T-helper 2 cell treated with Interferon-gamma antibody and Interleukin-4, amounts not matched to agents 5 μg/mL and 100 μg/mL, for 36 hours (primary cell): ENCODE measurements around the gene LILRB1.
"Not testable (repeated sequence)": the region's sequence is repeated elsewhere in the genome, so short reads cannot be mapped to it uniquely, and the experiment has no call there.

Experiments
- DNase-seq: peaks from one replicate; pipeline ENCODE4 v3.0.0; 2021; ENCODE audit warnings: low spot score
- H3K27ac Mint-ChIP-seq: one replicate; pipeline ENCODE4 v1.8.0; 2021; ENCODE audit warnings: mild to moderate bottlenecking, mixed read lengths
- H3K27me3 Mint-ChIP-seq: one replicate; pipeline ENCODE4 v1.8.0; 2021; ENCODE audit warnings: low read depth, mixed read lengths
- H3K36me3 Mint-ChIP-seq: one replicate; pipeline ENCODE4 v1.8.0; 2021; ENCODE audit warnings: low read depth, mixed read lengths
- H3K4me1 Mint-ChIP-seq: one replicate; pipeline ENCODE4 v1.8.0; 2021; ENCODE audit warnings: low read depth, mixed read lengths
- H3K4me3 Mint-ChIP-seq: one replicate; pipeline ENCODE4 v1.8.0; 2022; ENCODE audit warnings: mild to moderate bottlenecking, moderate library complexity, mixed read lengths
- H3K9me3 Mint-ChIP-seq: one replicate; pipeline ENCODE4 v1.8.0; 2021; ENCODE audit warnings: mixed read lengths

Gene LILRB1

DNA sequence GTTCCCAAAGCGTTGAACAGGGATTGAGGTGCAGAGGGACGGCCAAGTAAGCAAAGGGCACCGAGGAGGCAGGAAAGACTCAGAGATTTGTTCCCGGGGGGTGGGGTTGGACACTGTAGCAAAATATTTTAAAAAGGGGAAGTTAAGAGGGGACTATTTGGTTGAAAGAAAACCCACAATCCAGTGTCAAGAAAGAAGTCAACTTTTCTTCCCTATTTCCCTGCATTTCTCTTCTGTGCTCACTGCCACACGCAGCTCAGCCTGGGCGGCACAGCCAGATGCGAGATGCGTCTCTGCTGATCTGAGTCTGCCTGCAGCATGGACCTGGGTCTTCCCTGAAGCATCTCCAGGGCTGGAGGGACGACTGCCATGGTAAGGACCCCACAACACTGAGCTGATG is at the start of gene LILRB1:
LILRB1 (plus strand) TSS at position 223 of the 400 bp plus-strand sequence. CDS start 590 bp downstream, outside the sequence.
- H3K36me3 Mint-ChIP-seq, H3K4me1 Mint-ChIP-seq, H3K27ac Mint-ChIP-seq, DNase-seq, H3K4me3 Mint-ChIP-seq, H3K9me3 Mint-ChIP-seq: not testable (repeated sequence)
- H3K27me3 Mint-ChIP-seq: peaks cover 14% of the 10 kb centered on the region

GRCh38 chr19:54586397-54586796 is 43.9 kb upstream of the LILRB1 start:
- Mint-ChIP-seq H3K4me1 (no peaks in the 10 kb centered on the region), H3K9me3 (no peaks in the 10 kb centered on the region), H3K27me3 (peaks cover 6% of the 10 kb centered on the region), H3K27ac (no peak overlapping the region), H3K4me3 (no peak overlapping the region), H3K36me3 (no peaks in the 10 kb centered on the region)
- no peak for DNase-seq

DNA sequence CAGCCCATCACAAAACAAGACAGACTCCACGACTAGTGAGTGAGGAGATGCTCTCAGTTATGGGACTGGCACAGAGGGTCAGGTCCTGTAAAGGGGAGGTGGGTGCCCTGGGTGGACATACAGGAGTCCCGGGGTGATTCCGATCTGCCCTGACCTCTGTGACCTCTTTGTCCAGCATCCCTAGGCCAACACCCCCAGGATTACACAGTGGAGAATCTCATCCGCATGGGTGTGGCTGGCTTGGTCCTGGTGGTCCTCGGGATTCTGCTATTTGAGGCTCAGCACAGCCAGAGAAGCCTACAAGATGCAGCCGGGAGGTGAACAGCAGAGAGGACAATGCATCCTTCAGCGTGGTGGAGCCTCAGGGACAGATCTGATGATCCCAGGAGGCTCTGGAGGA is 43.3 kb upstream of the LILRB1 start:
- Mint-ChIP-seq H3K27ac (no peak overlapping the region), H3K4me1 (no peaks in the 10 kb centered on the region), H3K27me3 (peaks cover 6% of the 10 kb centered on the region), H3K9me3 (no peaks in the 10 kb centered on the region), H3K4me3 (no peak overlapping the region), H3K36me3 (no peaks in the 10 kb centered on the region)
- DNase-seq: no peak

DNA sequence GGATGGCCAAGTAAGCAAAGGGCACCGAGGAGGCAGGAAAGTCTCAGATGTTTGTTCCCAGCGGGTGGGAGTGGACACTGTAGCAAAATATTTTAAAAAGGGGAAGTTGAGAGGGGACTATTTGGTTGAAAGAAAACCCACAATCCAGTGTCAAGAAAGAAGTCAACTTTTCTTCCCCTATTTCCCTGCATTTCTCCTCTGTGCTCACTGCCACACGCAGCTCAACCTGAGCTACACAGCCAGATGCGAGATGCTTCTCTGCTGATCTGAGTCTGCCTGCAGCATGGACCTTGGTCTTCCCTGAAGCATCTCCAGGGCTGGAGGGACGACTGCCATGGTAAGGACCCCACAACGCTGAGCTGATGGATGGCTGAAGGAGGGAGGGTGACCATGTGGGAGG is 36.8 kb upstream of the LILRB1 start, which contains the start of gene LILRA1:
LILRA1 (plus strand) TSS at position 188 of the 400 bp plus-strand sequence. CDS start 613 bp downstream, outside the sequence.
- not testable (repeated sequence) for H3K4me1 Mint-ChIP-seq, H3K4me3 Mint-ChIP-seq, DNase-seq, H3K9me3 Mint-ChIP-seq, H3K27me3 Mint-ChIP-seq, H3K27ac Mint-ChIP-seq, H3K36me3 Mint-ChIP-seq

- H3K27me3 Mint-ChIP-seq: not testable (repeated sequence)
Measured at GRCh38 chr19:54593931-54594626, 36.2 kb upstream of the LILRB1 start.

GRCh38 chr19:54594737-54595136 is 35.5 kb upstream of the LILRB1 start:
- H3K27me3 Mint-ChIP-seq: peaks cover 5% of the 10 kb centered on the region

More at GRCh38 chr19:54593931-54594626, 36.2 kb upstream of the LILRB1 start:
- DNase-seq, H3K4me1 Mint-ChIP-seq, H3K36me3 Mint-ChIP-seq, H3K9me3 Mint-ChIP-seq, H3K4me3 Mint-ChIP-seq, H3K27ac Mint-ChIP-seq: not testable (repeated sequence)

DNA sequence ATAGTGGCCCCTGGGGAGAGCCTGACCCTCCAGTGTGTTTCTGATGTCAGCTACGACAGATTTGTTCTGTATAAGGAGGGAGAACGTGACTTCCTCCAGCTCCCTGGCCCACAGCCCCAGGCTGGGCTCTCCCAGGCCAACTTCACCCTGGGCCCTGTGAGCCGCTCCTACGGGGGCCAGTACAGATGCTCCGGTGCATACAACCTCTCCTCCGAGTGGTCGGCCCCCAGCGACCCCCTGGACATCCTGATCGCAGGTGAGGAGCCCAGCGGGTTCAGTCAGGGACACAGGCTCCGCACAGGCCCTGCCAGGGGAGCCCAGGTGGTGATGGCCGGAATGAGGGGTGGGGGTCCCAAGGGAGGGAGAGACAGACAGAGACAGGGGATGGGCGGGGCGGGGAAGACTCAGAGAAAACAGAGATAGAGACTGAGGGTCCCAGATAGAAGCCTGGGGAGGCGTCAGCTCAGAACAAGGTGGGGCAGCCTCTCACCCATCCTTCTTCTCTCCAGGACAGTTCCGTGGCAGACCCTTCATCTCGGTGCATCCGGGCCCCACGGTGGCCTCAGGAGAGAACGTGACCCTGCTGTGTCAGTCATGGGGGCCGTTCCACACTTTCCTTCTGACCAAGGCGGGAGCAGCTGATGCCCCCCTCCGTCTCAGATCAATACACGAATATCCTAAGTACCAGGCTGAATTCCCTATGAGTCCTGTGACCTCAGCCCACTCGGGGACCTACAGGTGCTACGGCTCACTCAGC is 34.4 kb upstream of the LILRB1 start:
- H3K27ac Mint-ChIP-seq, H3K36me3 Mint-ChIP-seq, H3K27me3 Mint-ChIP-seq, H3K4me1 Mint-ChIP-seq, DNase-seq, H3K9me3 Mint-ChIP-seq, H3K4me3 Mint-ChIP-seq: not testable (repeated sequence)

More at GRCh38 chr19:54594737-54595136, 35.5 kb upstream of the LILRB1 start:
- Mint-ChIP-seq H3K9me3 (no peaks in the 10 kb centered on the region), H3K36me3 (no peaks in the 10 kb centered on the region), H3K27ac (no peak overlapping the region), H3K4me3 (no peak overlapping the region), H3K4me1 (no peaks in the 10 kb centered on the region)
- DNase-seq: no peak

DNA sequence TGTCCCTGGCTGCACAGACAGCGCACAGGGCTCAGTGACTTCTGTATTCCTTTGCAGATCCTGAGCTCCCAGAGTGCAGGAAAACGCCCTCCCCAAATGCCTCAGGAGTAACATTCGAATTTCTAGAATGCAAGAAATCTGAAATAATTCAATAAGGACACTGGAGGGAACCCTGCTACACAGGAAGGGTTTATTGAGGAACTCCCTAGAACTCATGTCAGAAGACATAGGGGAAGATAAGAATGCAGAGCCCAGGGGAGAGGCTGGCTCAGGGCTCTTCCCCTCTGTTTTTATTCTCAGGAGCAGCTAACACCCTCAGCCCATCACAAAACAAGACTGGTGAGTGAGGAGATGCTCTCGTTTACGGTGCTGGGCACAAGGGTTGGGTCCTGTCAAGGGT is 30.1 kb upstream of the LILRB1 start:
- Mint-ChIP-seq H3K27me3 (peaks cover 11% of the 10 kb centered on the region), H3K4me1 (no peaks in the 10 kb centered on the region), H3K36me3 (no peaks in the 10 kb centered on the region), H3K9me3 (peaks cover 3% of the 10 kb centered on the region), H3K4me3 (no peak overlapping the region), H3K27ac (no peak overlapping the region)
- DNase-seq: no peak

GRCh38 chr19:54606230-54606629 is 24.1 kb upstream of the LILRB1 start:
- Mint-ChIP-seq H3K4me3 (no peak overlapping the region), H3K27me3 (peaks cover 11% of the 10 kb centered on the region), H3K4me1 (no peaks in the 10 kb centered on the region), H3K36me3 (no peaks in the 10 kb centered on the region), H3K9me3 (peaks cover 4% of the 10 kb centered on the region), H3K27ac (no peak overlapping the region)
- no peak for DNase-seq

- H3K36me3 Mint-ChIP-seq: no peaks in the 10 kb centered on the region
- DNase-seq: no peak
- no peak overlapping the region for H3K27ac Mint-ChIP-seq
- H3K4me3 Mint-ChIP-seq: no peak overlapping the region
- H3K4me1 Mint-ChIP-seq: no peaks in the 10 kb centered on the region
- peaks cover 11% of the 10 kb centered on the region for H3K27me3 Mint-ChIP-seq
- H3K9me3 Mint-ChIP-seq: peaks cover 4% of the 10 kb centered on the region
Measured at GRCh38 chr19:54606891-54607784, 23.1 kb upstream of the LILRB1 start.

- Mint-ChIP-seq H3K4me1 (no peaks in the 10 kb centered on the region), H3K4me3 (no peak overlapping the region), H3K27ac (no peak overlapping the region), H3K27me3 (peaks cover 7% of the 10 kb centered on the region), H3K9me3 (peaks cover 4% of the 10 kb centered on the region), H3K36me3 (no peaks in the 10 kb centered on the region)
- DNase-seq: no peak
Measured at GRCh38 chr19:54607785-54608150, 22.5 kb upstream of the LILRB1 start.

- Mint-ChIP-seq H3K36me3 (no peaks in the 10 kb centered on the region), H3K9me3 (peaks cover 4% of the 10 kb centered on the region), H3K4me3 (no peak overlapping the region), H3K27ac (no peak overlapping the region), H3K27me3 (peaks cover 7% of the 10 kb centered on the region), H3K4me1 (no peaks in the 10 kb centered on the region)
- no peak for DNase-seq
Measured at GRCh38 chr19:54608205-54608604, 22.1 kb upstream of the LILRB1 start.

DNA sequence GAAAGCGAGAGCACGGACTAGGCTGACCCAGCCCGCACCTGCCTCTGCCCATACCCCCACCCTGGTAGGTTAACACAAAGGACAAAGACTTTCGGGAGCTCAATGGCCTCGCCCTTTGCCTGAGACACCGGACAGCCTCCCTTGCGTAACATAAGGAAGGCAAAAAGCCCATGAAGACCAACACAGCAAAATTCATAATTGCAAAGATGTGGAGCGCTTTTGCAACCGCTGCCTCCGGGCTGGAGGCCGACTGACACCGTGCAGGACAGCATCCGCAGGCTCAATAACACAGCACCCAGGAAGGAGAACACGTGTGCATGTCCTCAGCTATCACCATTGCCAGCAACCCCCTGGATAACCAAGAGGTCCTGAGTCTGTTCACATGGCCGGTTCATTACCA is 21.5 kb upstream of the LILRB1 start:
- no peaks in the 10 kb centered on the region for H3K4me1 Mint-ChIP-seq
- no peak for DNase-seq
- H3K27ac Mint-ChIP-seq: no peak overlapping the region
- H3K27me3 Mint-ChIP-seq: peaks cover 7% of the 10 kb centered on the region
- H3K36me3 Mint-ChIP-seq: no peaks in the 10 kb centered on the region
- peaks cover 4% of the 10 kb centered on the region for H3K9me3 Mint-ChIP-seq
- no peak overlapping the region for H3K4me3 Mint-ChIP-seq

GRCh38 chr19:54609356-54609791 is 20.9 kb upstream of the LILRB1 start:
- no peak for DNase-seq
- no peaks in the 10 kb centered on the region for H3K4me1 Mint-ChIP-seq
- H3K4me3 Mint-ChIP-seq: no peak overlapping the region
- H3K9me3 Mint-ChIP-seq: peaks cover 4% of the 10 kb centered on the region
- H3K27me3 Mint-ChIP-seq: peaks cover 6% of the 10 kb centered on the region
- H3K36me3 Mint-ChIP-seq: no peaks in the 10 kb centered on the region
- H3K27ac Mint-ChIP-seq: no peak overlapping the region
